D341Med (cell line): ENCODE measurements around the gene VKORC1L1.
"Not testable (repeated sequence)": the region's sequence is repeated elsewhere in the genome, so short reads cannot be mapped to it uniquely, and the experiment has no call there.

Source experiments
- DNase-seq: peaks from one replicate; pipeline ENCODE4 v3.0.0; 2012; ENCODE audit warnings: low spot score

VKORC1L1 gene

GRCh38 chr7:65872776-65873581, at the start of gene VKORC1L1:
Gene VKORC1L1 (plus strand): TSS chr7:65873074. CDS start chr7:65873372, 298 bp downstream.
- DNase-seq = peak; percentile 97

- no peak for DNase-seq
Measured at GRCh38 chr7:65827366-65827765, 45.5 kb upstream of the VKORC1L1 start.

GRCh38 chr7:65832281-65832680, 40.6 kb upstream of the VKORC1L1 start:
- DNase-seq = no peak

DNA sequence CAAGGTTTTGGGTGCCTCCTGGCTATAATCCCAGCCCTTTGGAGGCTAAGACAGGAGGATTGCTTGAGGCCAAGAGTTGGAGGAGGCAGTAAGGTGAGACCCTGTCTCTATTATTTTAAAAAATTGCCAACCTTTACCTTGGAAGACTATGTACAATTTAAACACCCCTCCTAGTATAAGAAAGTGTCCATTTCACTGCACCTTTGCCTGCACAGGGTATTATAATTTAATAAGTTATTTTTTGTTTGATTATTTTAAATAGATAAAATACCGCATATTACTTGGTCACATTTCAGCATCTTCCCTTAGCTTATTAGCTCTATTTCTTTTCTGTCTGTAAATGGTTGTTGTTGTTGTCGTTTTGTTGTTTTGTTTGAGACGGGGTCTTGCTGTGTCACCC, 36.2 kb upstream of the VKORC1L1 start:
- DNase-seq = not testable (repeated sequence)

- not testable (repeated sequence) for DNase-seq
Measured at GRCh38 chr7:65837541-65837956, 35.3 kb upstream of the VKORC1L1 start.

- DNase-seq = no peak
Measured at GRCh38 chr7:65839846-65840245, 33.0 kb upstream of the VKORC1L1 start.

DNA sequence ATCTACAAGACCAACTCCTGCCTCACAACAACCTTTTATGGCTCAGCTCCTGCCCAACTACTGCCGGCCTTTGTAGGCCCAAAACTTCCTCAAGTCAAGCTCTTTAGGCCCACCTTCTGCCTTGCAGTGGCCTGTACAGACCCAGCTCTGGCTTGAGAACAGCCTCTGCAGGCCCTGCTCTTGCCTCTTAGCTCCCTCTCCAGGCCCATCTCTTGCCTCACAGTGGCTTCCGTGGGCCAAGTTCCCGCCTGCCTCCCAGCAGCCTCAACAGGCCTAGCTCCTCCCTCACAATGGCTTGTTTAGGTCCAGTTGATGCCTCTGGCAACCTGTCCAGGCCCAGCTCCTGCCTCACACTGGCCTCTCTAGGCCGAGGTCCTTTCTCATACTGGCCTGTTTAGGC, 32.4 kb upstream of the VKORC1L1 start:
- DNase-seq = peak; percentile 71

GRCh38 chr7:65843616-65844015, 29.3 kb upstream of the VKORC1L1 start:
- not testable (repeated sequence) for DNase-seq

DNA sequence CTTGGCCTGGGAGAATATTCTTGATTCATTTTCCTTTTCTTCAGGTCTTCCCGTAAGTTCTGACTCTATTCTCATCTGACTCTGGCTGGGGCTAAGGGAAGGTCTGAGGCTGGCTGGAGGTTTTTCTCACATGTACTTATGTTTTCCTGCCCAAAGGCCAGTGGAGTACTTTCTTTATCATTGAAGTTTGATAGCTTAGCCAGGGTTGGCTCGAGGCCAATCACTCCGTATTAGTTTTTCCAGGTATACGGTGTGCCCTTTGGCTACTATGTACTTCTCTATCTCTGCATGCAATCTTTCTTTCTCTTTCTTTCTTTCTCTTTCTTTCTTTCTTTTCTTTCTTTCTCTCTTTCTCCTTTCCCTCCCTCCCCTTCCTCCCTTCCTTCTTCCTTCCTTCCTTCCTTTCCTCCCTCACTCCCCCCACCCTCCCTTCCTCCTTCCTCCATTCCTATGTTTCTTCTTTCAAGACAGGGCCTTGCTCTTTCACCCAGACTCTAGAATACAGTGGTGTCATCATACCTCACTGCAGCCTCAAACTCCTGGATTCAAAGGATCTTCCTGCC, 26.8 kb upstream of the VKORC1L1 start:
- DNase-seq = no peak

DNA sequence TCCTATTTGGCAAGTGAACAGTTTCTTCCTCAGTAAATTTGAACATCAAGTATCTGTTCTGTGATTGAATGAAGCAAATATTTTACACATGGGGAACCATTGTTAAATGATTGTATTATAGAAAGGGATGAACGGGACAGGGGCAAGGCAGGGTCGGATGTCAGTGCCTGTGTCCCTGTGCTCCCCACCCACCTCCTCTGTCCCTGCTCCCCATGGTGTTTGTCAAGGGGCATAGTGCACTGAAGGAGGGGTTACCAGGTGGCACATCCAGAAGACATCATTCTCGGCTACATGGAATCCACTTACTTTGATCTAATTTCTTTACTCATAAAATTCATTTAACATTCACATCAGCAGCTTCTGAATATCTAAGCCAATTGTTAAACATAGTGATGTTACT, 19.4 kb upstream of the VKORC1L1 start:
- not testable (repeated sequence) for DNase-seq

DNA sequence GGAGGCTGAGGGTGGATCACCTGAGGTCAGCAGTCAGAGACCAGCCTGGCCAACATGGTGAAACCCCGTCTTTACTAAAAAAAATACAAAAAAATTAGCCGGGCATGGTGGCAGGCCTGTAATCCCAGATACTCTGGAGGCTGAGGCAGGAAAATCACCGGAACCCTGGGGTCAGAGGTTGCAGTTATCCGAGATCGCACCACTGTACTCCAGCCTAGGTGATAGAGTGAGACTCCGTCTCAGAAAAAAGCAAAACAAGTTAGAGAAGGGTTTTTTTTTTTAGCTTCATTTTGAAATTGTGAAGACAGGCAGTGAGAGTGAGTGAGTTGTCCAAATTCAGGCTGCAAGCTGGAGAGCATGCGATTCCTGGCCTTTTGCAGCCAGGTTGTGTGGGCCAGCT, 19.0 kb upstream of the VKORC1L1 start:
- not testable (repeated sequence) for DNase-seq

GRCh38 chr7:65857321-65857894, 15.5 kb upstream of the VKORC1L1 start:
- DNase-seq = not testable (repeated sequence)

GRCh38 chr7:65858660-65859059, 14.2 kb upstream of the VKORC1L1 start:
- DNase-seq = not testable (repeated sequence)

- DNase-seq = not testable (repeated sequence)
Measured at GRCh38 chr7:65866244-65866643, 6.6 kb upstream of the VKORC1L1 start.

- DNase-seq = not testable (repeated sequence)
Measured at GRCh38 chr7:65867681-65868080, 5.2 kb upstream of the VKORC1L1 start.

DNA sequence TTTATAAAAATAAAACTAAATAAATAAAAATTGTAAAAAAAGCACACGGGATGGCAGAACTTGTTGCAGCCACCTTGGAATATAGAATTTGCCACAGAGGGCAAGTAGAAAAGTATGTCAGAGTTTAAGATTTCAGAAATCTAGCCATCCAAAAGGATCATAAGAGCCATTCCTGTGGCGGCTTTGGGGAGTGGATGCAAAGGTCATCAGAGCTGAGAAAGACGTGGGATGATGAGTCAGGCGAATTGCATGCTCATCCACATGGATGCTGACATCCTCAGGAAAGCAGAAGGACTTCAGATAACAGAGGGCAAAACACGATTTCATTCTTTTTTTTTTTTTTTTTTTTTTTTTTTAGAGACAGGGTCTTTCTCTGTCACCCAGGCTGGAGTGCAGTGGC, 3.6 kb upstream of the VKORC1L1 start:
- not testable (repeated sequence) for DNase-seq

GRCh38 chr7:65871451-65871850, 1.4 kb upstream of the VKORC1L1 start:
- DNase-seq = not testable (repeated sequence)

DNA sequence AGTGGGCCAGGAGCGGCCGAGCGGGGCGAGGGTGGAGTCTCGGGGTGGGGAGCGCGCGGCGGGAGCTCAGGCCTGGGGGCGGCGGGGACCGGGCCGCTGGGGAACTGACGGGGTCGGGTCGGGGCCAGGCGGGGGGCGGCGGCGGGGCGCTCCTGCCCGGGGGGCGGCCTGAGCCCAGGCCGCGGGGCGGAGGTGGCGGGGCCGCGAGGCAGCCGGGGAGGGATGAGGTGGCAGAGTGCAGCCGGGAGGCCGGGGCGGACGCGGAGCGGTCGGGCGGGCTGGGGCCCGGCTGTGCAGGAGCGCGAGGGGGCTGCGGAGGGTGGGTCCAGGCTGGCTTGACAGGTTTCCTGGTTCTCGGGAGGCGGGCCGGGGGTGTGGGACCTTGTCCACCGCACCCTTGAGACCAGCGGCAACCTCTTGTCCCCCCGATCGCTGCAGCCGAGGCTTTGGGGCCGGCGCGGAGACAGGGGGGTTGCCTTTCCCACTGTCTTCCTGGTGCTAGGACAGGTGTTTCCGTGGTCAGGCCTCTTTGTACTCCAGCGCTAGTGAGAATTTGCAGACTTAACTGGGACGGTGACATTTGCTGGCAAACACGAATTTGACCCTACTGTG, 814 bp downstream of the VKORC1L1 start:
- peak; percentile 56 for DNase-seq

DNA sequence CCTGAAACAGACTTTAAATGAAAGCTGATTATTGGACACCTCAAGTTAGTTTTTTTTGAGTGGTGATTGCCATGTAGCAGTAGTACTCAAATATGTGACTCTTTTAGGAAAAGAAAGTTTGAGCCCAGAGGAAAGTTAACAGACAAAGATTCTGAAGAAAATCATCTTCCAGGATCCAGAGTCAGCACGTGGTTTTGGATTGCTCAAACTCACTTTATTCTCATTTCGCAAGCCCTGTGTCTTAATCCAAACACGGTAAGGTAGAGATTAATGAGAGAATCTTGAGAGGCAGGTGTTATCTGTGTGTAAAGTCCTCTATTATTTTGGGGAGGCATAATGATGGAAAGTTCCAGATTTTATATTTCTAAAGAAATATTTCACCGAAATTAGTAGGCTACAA, 2.8 kb downstream of the VKORC1L1 start:
- DNase-seq = not testable (repeated sequence)

GRCh38 chr7:65879292-65880153, 6.6 kb downstream of the VKORC1L1 start:
- DNase-seq = not testable (repeated sequence)

- not testable (repeated sequence) for DNase-seq
Measured at GRCh38 chr7:65880242-65880641, 7.4 kb downstream of the VKORC1L1 start.

DNA sequence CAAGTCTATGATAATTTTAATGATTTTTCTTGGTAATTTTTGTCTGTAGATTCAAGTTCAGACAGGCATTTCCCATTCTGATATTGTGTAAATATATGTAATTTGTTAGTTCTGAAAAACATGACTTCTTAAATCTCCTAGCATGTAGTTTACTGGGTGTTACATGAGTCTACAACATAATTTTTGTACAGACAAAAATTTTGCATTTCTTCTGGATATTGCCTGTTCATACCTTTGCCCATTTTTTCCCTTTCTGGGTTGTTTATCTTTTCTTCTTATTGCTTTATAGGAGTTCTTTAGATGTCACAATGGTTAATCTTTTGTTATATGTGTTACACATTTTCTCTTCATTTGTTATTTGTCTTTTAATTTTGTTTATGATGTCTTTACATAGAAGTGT, 12.1 kb downstream of the VKORC1L1 start:
- not testable (repeated sequence) for DNase-seq
